Stomach (tissue), 9 donors: Measurements from ENCODE around the gene TMEM106C. TPM values are rescaled to one million over a fixed set of nuclear protein-coding genes. Genes with fewer than 3 reads are reported as not detected.

ENCODE experiments used
- DNase-seq, 2 donors: peaks; one replicate each; pipeline versions ENCODE4 v3.0.0 to v3.0.0-alpha.2; 2013 to 2019
- H3K27ac ChIP-seq, 5 donors: fragments of 200-600 bp in 4 of 5; sonication (generic) in 4 of 5; one replicate each; pipeline ENCODE4 v1.5.1; 2013 to 2019; ENCODE audit warnings: mild to moderate bottlenecking in 1 of 5, moderate library complexity in 1 of 5
- H3K27me3 ChIP-seq, 3 donors: fragments of 200-600 bp; sonication (generic); one replicate each; pipeline ENCODE4 v1.5.1; 2017 to 2019; ENCODE audit warnings: mixed run types in 1 of 3
- H3K36me3 ChIP-seq, 4 donors: fragments of 200-600 bp; sonication (generic); 1 replicate in 3 of 4; 2 replicates in 1 of 4; pipeline ENCODE4 v1.5.1; 2016 to 2019
- H3K4me1 ChIP-seq, 4 donors: fragments of 200-600 bp; sonication (generic); one replicate each; pipeline ENCODE4 v1.5.1; 2016 to 2019
- H3K4me3 ChIP-seq, 4 donors: fragments of 200-600 bp; sonication (generic) in 3 of 4; one replicate each; pipeline ENCODE4 v1.5.1; 2016 to 2019; ENCODE audit warnings: mild to moderate bottlenecking in 1 of 4
- H3K9me3 ChIP-seq, 4 donors: fragments of 200-600 bp; sonication (generic); one replicate each; pipeline ENCODE4 v1.5.1; 2016 to 2019
- EP300 ChIP-seq: sonication (generic); formaldehyde crosslinking; IDR thresholded peaks from one replicate; pipeline ENCODE4 v1.6.1; 2017; ENCODE audit warnings: antibody characterized with exemption
- POLR2A ChIP-seq, 4 donors: fragments of 450-650 bp; IDR thresholded peaks; one replicate each; pipeline ENCODE4 v1.6.1; 2016; ENCODE audit warnings: antibody characterized with exemption in 4 of 4, control low read depth in 2 of 4, mild to moderate bottlenecking in 1 of 4, moderate library complexity in 1 of 4
- POLR2AphosphoS5 ChIP-seq, 3 donors: sonication (generic); formaldehyde crosslinking; IDR thresholded peaks; one replicate each; pipeline ENCODE4 v1.6.1; 2016; ENCODE audit warnings: antibody characterized with exemption in 3 of 3
- WGBS, 5 donors: extraction: QIAGEN DNeasy Blood & Tissue Kit in 3 of 5; methylation state at CpG; one replicate each; pipeline versions ENCODE4 v1.1.5 to v1.1.7; 2013 to 2018; 5-methylcytosine and 5-hydroxymethylcytosine counted together
- intact Hi-C: fragments of 100-400 bp; cut with DNase I; formaldehyde crosslinking; loops from one replicate; pipeline ENCODE4 v1.15.1; 2023; ENCODE audit warnings: low total_unique reads
- polyA plus RNA-seq, 3 donors: library from polyadenylated mRNA; stranded (reverse); fragments of 200-250 nt; gene quantifications; one replicate each; pipeline ENCODE4 v1.2.3, GENCODE V29; 2013
- total RNA-seq, 5 donors: library from RNA; depleted of rRNA; stranded (reverse); fragments of >200 nt; gene quantifications; one replicate each; pipeline versions ENCODE4 v1.1.0 to v1.2.3, GENCODE V29; 2014 to 2016
- TF ChIP-seq, protein P1 (sequence below), 7 experiments: fragments of 450-650 bp in 4 of 7; fragments of 200-600 bp in 3 of 7; sonication (generic) in 3 of 7; IDR thresholded peaks; one replicate each; pipeline ENCODE4 v1.5.1; 2016 to 2019; ENCODE audit warnings: antibody characterized with exemption in 7 of 7, control low read depth in 2 of 7, mild to moderate bottlenecking in 1 of 7
- donor health status: healthy with polysubstance abuse.
- donor health status: Bipolar disorder and iron deficiency.
- donor health status: healthy.

The TMEM106C gene
- total and polyA plus RNA-seq, 8 donors, result 29.8 to 254 (median 61.9) TPM

DNA sequence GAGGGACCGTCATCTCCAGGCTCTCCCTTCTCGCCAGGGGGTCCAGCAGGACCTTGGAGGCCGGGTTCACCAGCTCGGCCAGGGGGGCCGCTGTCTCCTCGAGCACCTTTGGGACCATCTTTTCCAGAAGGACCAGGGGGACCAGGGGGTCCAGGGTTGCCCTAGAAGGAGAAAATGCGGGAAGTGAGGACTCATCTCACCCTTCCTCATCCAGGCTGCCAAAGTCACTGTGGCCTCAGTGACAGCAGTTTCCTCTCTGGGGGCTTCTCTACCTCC lies 15.1 kb downstream of the TMEM106C start:
- H3K9me3 ChIP-seq, result no peaks in the 10 kb centered on the region
- no peak overlapping the region for H3K4me3 ChIP-seq
- H3K4me1 ChIP-seq, result no peaks in the 10 kb centered on the region
- no peak for DNase-seq
- TF ChIP-seq POLR2AphosphoS5 (IDR thresholded peaks at IDR 0.05) (no peak), EP300 (no peak), POLR2A (IDR thresholded peaks at IDR 0.05) (no peak)
- TF ChIP-seq, protein P1, sequence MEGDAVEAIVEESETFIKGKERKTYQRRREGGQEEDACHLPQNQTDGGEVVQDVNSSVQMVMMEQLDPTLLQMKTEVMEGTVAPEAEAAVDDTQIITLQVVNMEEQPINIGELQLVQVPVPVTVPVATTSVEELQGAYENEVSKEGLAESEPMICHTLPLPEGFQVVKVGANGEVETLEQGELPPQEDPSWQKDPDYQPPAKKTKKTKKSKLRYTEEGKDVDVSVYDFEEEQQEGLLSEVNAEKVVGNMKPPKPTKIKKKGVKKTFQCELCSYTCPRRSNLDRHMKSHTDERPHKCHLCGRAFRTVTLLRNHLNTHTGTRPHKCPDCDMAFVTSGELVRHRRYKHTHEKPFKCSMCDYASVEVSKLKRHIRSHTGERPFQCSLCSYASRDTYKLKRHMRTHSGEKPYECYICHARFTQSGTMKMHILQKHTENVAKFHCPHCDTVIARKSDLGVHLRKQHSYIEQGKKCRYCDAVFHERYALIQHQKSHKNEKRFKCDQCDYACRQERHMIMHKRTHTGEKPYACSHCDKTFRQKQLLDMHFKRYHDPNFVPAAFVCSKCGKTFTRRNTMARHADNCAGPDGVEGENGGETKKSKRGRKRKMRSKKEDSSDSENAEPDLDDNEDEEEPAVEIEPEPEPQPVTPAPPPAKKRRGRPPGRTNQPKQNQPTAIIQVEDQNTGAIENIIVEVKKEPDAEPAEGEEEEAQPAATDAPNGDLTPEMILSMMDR (IDR thresholded peaks at IDR 0.05), result no peak
- no peaks in the 10 kb centered on the region for H3K36me3 ChIP-seq
- peaks cover 0 to 20% (median 0%) of the 10 kb centered on the region in 3 donors for H3K27me3 ChIP-seq
- no peak overlapping the region for H3K27ac ChIP-seq
- intact Hi-C loops, result no loop called here
- 73 to 86% (median 82%) methylated on average over 7 of the region's 7 CpGs for WGBS, 5 donors

DNA sequence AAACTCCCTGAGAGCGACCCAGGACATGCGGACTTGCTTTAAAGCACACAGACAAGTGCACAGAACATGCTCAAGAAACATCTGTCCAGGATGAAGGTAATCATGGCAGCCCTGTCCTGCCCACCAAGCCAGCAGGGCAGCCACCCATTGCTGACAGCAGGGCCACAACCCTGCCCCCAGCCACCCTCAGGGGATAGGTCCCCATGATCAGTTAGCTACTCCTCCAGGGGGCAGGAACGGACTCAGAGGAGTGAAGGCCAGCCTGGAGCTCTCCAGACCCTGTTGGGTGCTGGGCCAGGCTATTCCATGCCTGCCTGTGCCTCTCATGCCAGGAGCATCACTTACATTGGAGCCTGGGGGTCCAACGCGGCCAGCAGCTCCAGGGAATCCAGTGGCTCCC lies 15.8 kb downstream of the TMEM106C start:
- no peaks in the 10 kb centered on the region for H3K36me3 ChIP-seq
- no peaks in the 10 kb centered on the region for H3K4me1 ChIP-seq
- H3K27me3 ChIP-seq, result peaks cover 0 to 22% (median 0%) of the 10 kb centered on the region in 3 donors
- H3K9me3 ChIP-seq, result no peaks in the 10 kb centered on the region
- WGBS, 5 donors, result 85 to 94% (median 90%) methylated on average over 4 to 5 of the region's 5 CpGs
- no peak for TF ChIP-seq POLR2A (IDR thresholded peaks at IDR 0.05)
- no peak for TF ChIP-seq EP300
- TF ChIP-seq, protein P1 (IDR thresholded peaks at IDR 0.05), result no peak
- TF ChIP-seq POLR2AphosphoS5 (IDR thresholded peaks at IDR 0.05), result no peak
- intact Hi-C loops, result no loop called here
- no peak overlapping the region for H3K27ac ChIP-seq
- no peak overlapping the region for H3K4me3 ChIP-seq
- DNase-seq, result no peak

DNA sequence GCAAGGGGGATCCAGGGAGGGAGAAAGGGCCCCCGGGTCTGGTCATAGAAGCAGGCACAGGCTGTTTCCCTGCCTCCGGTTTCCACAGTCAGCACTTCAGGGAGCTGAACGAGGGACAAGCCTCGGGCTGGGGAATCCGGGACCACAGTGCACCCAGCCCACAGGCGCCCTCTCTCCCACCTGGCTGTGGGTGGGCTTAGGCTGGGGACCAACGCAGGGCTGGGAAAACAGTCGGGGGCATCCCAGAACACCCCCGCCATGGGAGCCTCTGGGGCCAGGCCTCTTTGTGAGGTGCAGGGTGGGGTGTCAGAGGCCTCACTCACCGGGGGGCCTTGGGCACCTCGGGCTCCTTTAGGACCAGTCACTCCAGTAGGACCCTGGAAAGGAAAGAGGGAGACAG lies 16.3 kb downstream of the TMEM106C start:
- H3K27ac ChIP-seq, result no peak overlapping the region
- no peaks in the 10 kb centered on the region for H3K36me3 ChIP-seq
- intact Hi-C loops, result no loop called here
- TF ChIP-seq, protein P1 (IDR thresholded peaks at IDR 0.05), result no peak
- TF ChIP-seq POLR2AphosphoS5 (IDR thresholded peaks at IDR 0.05), result no peak
- TF ChIP-seq POLR2A (IDR thresholded peaks at IDR 0.05), result no peak
- no peak for TF ChIP-seq EP300
- no peaks in the 10 kb centered on the region for H3K4me1 ChIP-seq
- DNase-seq, result no peak
- H3K4me3 ChIP-seq, result no peak overlapping the region
- H3K27me3 ChIP-seq, result peaks cover 0 to 22% (median 0%) of the 10 kb centered on the region in 3 donors
- 85 to 90% (median 87%) methylated on average over 6 to 11 of the region's 11 CpGs for WGBS, 5 donors
- H3K9me3 ChIP-seq, result no peaks in the 10 kb centered on the region

DNA sequence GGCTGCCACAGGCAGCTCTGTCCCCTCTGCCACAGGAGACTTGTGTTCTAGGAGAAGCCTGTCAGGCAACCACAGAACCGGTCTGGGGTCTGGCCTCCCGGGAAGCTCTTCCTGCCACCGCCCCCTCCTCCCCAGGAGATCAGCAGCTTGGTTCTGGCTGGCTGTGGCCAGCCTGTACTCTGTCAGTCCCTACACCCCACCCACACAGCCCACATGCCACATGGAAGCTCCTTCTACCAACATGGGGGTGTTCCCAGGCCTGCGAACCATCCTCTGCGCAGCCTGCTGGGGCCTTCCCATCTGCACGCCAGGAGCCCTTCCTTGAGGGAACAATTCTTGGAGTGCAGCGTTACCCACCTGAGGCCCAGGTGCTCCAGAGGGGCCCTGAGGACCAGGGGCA lies 16.8 kb downstream of the TMEM106C start:
- WGBS, 5 donors, result 90 to 92% (median 92%) methylated on average over 7 of the region's 7 CpGs
- no peaks in the 10 kb centered on the region for H3K4me1 ChIP-seq
- H3K27me3 ChIP-seq, result peaks cover 0 to 22% (median 0%) of the 10 kb centered on the region in 3 donors
- no peak for DNase-seq
- no peak overlapping the region for H3K4me3 ChIP-seq
- no peak for TF ChIP-seq EP300
- TF ChIP-seq, protein P1 (IDR thresholded peaks at IDR 0.05), result no peak
- no peak for TF ChIP-seq POLR2A (IDR thresholded peaks at IDR 0.05)
- no peak for TF ChIP-seq POLR2AphosphoS5 (IDR thresholded peaks at IDR 0.05)
- no peaks in the 10 kb centered on the region for H3K36me3 ChIP-seq
- H3K9me3 ChIP-seq, result no peaks in the 10 kb centered on the region
- no peak overlapping the region for H3K27ac ChIP-seq
- intact Hi-C loops, result no loop called here
